Osteoblast (primary cell): ENCODE measurements around the gene LY6G6F. TPM values are rescaled to one million over a fixed set of nuclear protein-coding genes. Genes with fewer than 3 reads are reported as not detected.

ENCODE experiments used
- DNase-seq: peaks from one replicate; pipeline ENCODE4 v3.0.0; 2011; ENCODE audit warnings: low spot score, mixed read lengths; ENCODE audit not compliant: insufficient read length; ENCODE audit errors: missing footprints
- H2AFZ ChIP-seq: 2 replicates; pipeline ENCODE4 v1.6.0; 2011; ENCODE audit warnings: mild to moderate bottlenecking, low read length
- H3K27ac ChIP-seq: 2 replicates; pipeline ENCODE4 v1.5.1; 2011; ENCODE audit warnings: mild to moderate bottlenecking, low read depth, low read length, moderate library complexity
- H3K27me3 ChIP-seq: 2 replicates; pipeline ENCODE4 v1.6.0; 2012; ENCODE audit warnings: mild to moderate bottlenecking, control low read depth, inconsistent platforms, low read length, moderate library complexity; ENCODE audit not compliant: insufficient read depth
- H3K36me3 ChIP-seq: 2 replicates; pipeline ENCODE4 v1.5.1; 2011; ENCODE audit warnings: mild to moderate bottlenecking, low read length, control low read depth, moderate library complexity; ENCODE audit not compliant: insufficient read depth
- H3K4me1 ChIP-seq: 2 replicates; pipeline ENCODE4 v1.5.1; 2011; ENCODE audit warnings: mild to moderate bottlenecking, low read length, control low read depth, moderate library complexity; ENCODE audit not compliant: insufficient read depth
- H3K4me2 ChIP-seq: 2 replicates; pipeline ENCODE4 v1.6.0; 2011; ENCODE audit warnings: mild to moderate bottlenecking, low read length; ENCODE audit not compliant: insufficient read depth
- H3K4me3 ChIP-seq: fragments of 200-600 bp; sonication (generic); 3 replicates; pipeline ENCODE4 v1.5.1; 2012; ENCODE audit warnings: mild to moderate bottlenecking, low read length, inconsistent platforms; ENCODE audit not compliant: insufficient read depth
- H3K79me2 ChIP-seq: 2 replicates; pipeline ENCODE4 v1.6.0; 2012; ENCODE audit warnings: mild to moderate bottlenecking, low read length, control low read depth, inconsistent platforms; ENCODE audit not compliant: insufficient read depth
- H3K9me3 ChIP-seq: 2 replicates; pipeline ENCODE4 v1.5.1; 2011; ENCODE audit warnings: low read depth, low read length, control low read depth
- H4K20me1 ChIP-seq: 2 replicates; pipeline ENCODE4 v1.6.0; 2012; ENCODE audit warnings: mild to moderate bottlenecking, low read length, control low read depth; ENCODE audit not compliant: insufficient read depth
- CTCF ChIP-seq: IDR thresholded peaks from 2 replicates; pipeline ENCODE4 v1.5.1; 2011; ENCODE audit warnings: mild to moderate bottlenecking, low read depth, low read length, moderate library complexity; ENCODE audit errors: extremely low read depth
- total RNA-seq: library from RNA; depleted of rRNA; stranded (reverse); fragments of >200 nt; gene quantifications from 2 replicates; pipeline ENCODE4 v1.2.3, GENCODE V29; 2012

Gene LY6G6F
- total RNA-seq, 1 donor: not detected

GRCh38 chr6:31701666-31702404 lies 4.8 kb upstream of the LY6G6F start:
- Histone ChIP-seq H3K36me3 (peaks cover 17% of the 10 kb centered on the region), H3K79me2 (peaks cover 39% of the 10 kb centered on the region), H3K27me3 (no peaks in the 10 kb centered on the region), H3K4me1 (peaks cover 10% of the 10 kb centered on the region), H3K9me3 (no peaks in the 10 kb centered on the region), H3K27ac (peak overlapping the region; percentile 94), H4K20me1 (peaks cover 13% of the 10 kb centered on the region), H2AFZ (peak overlapping the region; percentile 83), H3K4me3 (peak overlapping the region; percentile 88), H3K4me2 (peak overlapping the region; percentile 92)
- no peak for TF ChIP-seq CTCF
- peak; percentile 61 for DNase-seq

- peak overlapping the region; percentile 83 for H2AFZ ChIP-seq
- H4K20me1 ChIP-seq: peaks cover 11% of the 10 kb centered on the region
- peak overlapping the region; percentile 88 for H3K4me3 ChIP-seq
- TF ChIP-seq CTCF: no peak
- H3K36me3 ChIP-seq: peaks cover 13% of the 10 kb centered on the region
- no peaks in the 10 kb centered on the region for H3K27me3 ChIP-seq
- DNase-seq: peak; percentile 76
- H3K4me2 ChIP-seq: peak overlapping the region; percentile 92
- H3K79me2 ChIP-seq: peaks cover 39% of the 10 kb centered on the region
- peak overlapping the region; percentile 94 for H3K27ac ChIP-seq
- no peaks in the 10 kb centered on the region for H3K9me3 ChIP-seq
- peaks cover 10% of the 10 kb centered on the region for H3K4me1 ChIP-seq
Measured at GRCh38 chr6:31702405-31702818, 4.3 kb upstream of the LY6G6F start.

DNA sequence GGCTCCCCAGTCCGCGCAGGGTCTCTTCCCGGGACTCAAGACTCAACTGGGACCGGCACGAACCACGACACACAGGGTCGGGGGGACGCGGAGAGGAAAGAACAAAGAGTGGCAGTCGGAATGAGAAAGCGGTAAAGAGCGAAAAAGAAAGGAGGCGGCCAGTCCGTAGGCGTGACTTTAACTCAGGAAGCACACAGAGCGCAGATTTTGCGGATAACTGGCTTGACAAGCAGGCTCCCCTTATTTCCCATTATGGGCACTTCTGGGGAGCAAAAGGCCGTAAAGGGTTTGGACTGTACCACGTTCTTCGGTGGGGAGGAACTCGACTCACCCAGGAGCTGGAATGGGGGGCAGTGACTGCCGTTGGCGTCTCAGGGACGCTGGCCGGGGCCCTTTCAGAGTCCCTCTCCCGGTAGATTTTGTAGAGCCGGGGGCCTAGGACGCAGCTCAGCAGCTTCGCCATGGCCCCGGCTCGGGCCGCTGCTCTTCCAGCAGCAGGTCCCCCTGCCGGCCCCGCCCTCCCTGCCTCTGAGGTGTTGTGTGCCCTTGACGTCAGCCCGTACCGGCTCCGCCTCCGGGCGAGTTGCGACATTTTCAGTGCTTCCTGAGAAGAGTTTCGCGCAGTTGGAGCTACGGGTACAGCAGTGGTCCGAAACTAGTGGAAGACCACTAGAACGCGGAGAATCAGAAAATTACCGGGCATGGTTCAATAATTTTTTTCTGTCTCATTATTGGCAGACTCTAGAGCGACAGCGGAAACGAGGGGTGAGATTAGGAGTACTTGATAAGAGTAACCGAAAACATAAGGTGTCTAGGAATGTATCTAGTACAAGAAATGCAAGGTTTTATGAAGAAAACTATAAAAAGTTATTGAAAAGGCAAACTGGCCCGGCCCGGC lies 3.6 kb upstream of the LY6G6F start, which contains the start of gene ABHD16A:
TSS of gene ABHD16A (minus strand) at position 506 of the 898 bp plus-strand sequence. CDS start at position 463, 43 bp downstream.
- no peaks in the 10 kb centered on the region for H3K27me3 ChIP-seq
- H3K36me3 ChIP-seq: peaks cover 13% of the 10 kb centered on the region
- TF ChIP-seq CTCF: no peak

More for the DNA sequence above, 3.6 kb upstream of the LY6G6F start, which contains the start of gene ABHD16A:
- peak within 1 kb of the TSS; percentile 94 for H3K27ac ChIP-seq
- peak within 1 kb of the TSS; percentile 96 for H2AFZ ChIP-seq
- peaks cover 9% of the 10 kb centered on the region for H4K20me1 ChIP-seq
- peak within 1 kb of the TSS; percentile 92 for H3K4me2 ChIP-seq
- peaks cover 10% of the 10 kb centered on the region for H3K4me1 ChIP-seq
- H3K79me2 ChIP-seq: peaks cover 39% of the 10 kb centered on the region
- no peaks in the 10 kb centered on the region for H3K9me3 ChIP-seq
- peak within 1 kb of the TSS; percentile 88 for H3K4me3 ChIP-seq
- peak; percentile 99 for DNase-seq
